HEK293T (cell line): ENCODE data around the gene ARHGAP10.

ENCODE experiments used
- BHLHE40 ChIP-seq: fragments of 450-650 bp; IDR thresholded peaks from 2 replicates; pipeline ENCODE4 v1.6.1; 2016; ENCODE audit warnings: mild to moderate bottlenecking, moderate library complexity, borderline replicate concordance
- ELF4 ChIP-seq: fragments of 450-650 bp; IDR thresholded peaks from 2 replicates; pipeline ENCODE4 v1.6.1; 2017; ENCODE audit warnings: antibody characterized with exemption
- TARDBP ChIP-seq: fragments of 450-650 bp; IDR thresholded peaks from 2 replicates; pipeline ENCODE4 v1.6.1; 2016

GRCh38 chr4:147958057-147958456 is 226.2 kb downstream of the ARHGAP10 start:
- TF ChIP-seq BHLHE40 (no peak), TARDBP (no peak), ELF4 (no peak)
